Measurements from ENCODE around the gene POLN.
"Not testable (repeated sequence)": the region's sequence is repeated elsewhere in the genome, so short reads cannot be mapped to it uniquely, and the experiment has no call there.

Gene POLN

GRCh38 chr4:2212831-2213230 is 29.1 kb downstream of the POLN start:
- no peak for DNase-seq

DNA sequence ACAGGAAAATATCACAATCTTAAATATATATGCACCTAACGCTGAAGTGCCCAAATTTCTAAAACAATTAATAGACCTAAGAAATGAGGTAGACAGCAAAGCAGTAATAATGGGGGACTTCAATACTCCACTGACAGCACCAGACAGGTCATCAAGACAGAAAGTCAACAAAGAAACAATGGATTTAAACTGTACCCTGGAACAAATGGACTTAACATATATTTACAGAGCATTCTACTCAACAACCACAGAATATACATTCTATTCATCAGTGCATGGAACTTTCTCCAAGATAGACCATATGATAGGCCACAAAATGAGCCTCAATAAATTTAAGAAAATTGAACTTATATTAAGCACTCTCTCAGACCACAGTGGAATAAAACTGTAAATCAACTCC is 39.1 kb downstream of the POLN start:
- DNase-seq = not testable (repeated sequence)

GRCh38 chr4:2194496-2194895 is 47.4 kb downstream of the POLN start:
- no peak for DNase-seq

DNA sequence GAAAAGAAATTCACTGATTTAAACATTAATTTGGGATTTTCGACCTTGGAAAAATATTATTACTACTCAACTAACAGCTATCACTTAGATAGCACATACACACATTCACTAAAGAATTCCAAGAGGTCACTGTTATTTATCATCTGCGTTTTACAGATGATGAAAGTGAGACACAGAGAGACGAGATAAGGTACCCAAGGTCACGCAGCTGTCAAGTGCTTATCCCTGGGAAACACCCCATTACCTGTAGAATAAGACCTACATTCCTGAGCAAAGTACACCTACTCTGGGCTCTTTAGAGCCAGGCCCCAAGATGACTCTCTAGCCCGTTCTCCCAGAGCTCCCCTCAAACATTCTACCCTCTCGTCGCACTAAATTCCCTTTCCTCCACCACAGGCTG is 48.6 kb downstream of the POLN start:
- DNase-seq = no peak

- DNase-seq = no peak
Measured at GRCh38 chr4:2186865-2187172, 55.1 kb downstream of the POLN start.

GRCh38 chr4:2186133-2186864 is 55.6 kb downstream of the POLN start:
- no peak for DNase-seq

DNA sequence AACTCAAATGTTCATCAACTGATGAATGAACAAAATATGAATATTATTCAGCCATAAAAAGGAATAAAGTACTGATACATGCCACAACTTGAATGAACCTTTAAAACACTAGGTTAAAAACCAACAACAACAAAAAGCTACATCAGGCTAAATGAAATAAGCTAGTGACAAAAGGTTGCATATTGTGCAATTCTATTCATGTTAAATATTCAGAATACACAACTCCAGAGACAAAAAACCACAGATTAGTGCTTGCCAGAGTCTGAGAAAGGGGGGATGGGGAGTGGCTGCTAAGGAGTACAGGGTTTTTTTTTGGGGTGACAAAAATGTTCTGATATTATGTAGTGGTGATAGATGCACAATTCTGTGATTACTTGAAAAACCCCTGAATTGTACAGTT is 58.5 kb downstream of the POLN start:
- no peak for DNase-seq

DNA sequence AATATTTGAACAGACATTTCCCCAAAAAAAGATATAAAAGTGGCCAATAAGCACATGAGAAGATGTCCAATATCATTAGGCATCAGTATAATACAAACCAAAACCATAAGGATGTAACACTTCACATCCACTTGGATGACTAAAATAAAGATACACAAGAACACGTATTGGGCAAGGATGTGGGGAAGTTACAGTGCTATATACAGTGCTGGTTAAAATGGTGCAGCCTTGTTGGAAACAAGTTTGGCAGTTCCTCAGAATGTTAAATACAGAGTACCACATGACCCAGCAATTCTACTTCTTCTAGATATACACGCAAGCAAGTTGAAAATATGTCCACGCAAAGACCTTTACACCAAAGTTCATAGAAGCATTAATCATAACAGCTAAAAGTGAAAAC is 58.9 kb downstream of the POLN start:
- no peak for DNase-seq

- DNase-seq = no peak
Measured at GRCh38 chr4:2180410-2180809, 61.5 kb downstream of the POLN start.

GRCh38 chr4:2179717-2180116 is 62.2 kb downstream of the POLN start:
- DNase-seq = no peak

DNA sequence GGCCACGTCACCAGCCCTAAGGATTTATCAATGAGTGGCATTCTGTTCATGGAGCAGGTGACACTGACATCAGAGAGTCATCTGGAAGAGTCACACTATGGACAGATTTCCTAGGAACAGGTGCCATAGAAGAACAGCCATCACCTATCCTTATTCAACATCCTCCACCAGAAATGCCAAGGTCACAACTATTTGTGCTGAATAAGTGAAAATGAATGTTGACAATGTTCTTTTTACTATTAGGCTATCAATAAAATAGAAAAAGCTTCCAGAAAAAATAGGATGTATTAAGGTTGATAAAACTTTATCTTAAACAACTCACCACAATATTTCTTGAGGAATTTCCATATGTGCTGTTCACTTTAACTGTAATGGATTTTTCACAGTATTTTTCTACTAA is 62.9 kb downstream of the POLN start:
- no peak for DNase-seq

DNA sequence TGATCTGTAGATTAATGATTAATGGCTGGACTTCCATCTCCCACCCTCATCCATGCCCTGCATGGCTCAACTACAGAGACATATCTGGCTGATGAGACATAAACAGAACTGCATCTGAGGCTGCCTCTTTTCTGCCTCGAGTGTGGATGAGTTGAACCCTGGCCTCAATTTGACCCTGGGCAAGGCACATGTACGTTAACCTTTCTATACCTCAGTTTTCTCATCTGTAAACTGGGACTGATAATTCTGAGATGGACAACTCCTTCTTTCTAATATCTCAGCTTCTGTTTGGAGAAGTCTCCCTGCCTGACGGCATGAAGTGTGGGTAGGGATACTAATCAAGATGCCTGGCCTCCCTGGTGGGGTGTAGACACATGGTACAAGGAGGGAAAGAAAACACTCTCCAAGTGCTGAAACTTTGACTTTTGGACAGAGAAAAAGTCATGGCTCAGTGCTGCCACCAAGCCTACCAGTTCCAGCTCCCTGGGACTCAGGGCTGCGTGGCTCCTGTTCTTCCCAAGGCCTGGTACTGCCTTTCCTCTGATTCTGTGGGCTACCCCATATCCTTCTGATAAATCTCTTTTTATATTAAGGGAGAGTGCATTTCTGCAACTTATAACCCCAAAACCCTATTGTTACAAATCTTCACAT is 64.4 kb downstream of the POLN start:
- no peak for DNase-seq

- no peak for DNase-seq
Measured at GRCh38 chr4:2175990-2176698, 65.8 kb downstream of the POLN start.

DNA sequence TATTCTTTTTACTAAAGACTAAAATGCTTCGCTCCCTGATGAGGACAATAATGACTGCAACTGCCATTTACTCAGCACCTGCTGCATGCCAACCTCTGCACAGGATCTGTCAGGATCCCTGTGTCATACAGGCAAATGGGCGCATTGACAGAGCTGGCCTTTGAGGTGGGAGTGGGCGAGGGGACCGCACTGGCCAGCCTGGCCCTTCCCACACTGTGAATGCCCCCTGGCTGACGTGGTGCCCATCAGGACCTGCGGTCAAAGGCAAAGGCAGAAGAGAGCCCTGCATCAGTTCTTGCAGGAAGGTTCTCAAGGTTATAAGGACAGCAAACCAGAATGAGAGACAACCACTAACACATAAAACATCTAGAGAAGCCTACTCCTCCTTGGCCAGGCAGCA is 67.9 kb downstream of the POLN start:
- no peak for DNase-seq

- DNase-seq = no peak
Measured at GRCh38 chr4:2172627-2173231, 69.2 kb downstream of the POLN start.

GRCh38 chr4:2172161-2172560 is 69.8 kb downstream of the POLN start:
- DNase-seq = no peak

GRCh38 chr4:2168469-2169319 is 73.2 kb downstream of the POLN start:
- no peak for DNase-seq

- DNase-seq = no peak
Measured at GRCh38 chr4:2166253-2166652, 75.7 kb downstream of the POLN start.

DNA sequence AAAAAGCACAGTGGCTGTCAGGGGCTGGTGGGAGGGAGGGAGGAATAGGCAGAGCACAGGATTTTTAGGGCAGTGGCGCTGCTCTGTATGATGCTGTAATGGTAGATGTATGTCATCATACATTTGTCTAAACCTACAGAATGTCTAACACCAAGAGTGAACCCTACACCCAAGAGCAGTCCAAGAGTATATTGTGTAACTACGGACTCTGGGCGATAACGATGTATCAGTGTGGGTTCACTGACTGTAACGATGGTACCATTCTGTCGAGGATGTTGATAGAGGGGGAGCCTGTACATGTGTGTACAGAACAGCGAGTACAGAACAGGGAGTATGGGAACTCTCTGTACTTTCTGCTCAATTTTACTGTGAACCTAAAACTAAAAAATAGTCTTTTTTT is 76.5 kb downstream of the POLN start:
- no peak for DNase-seq

- no peak for DNase-seq
Measured at GRCh38 chr4:2163311-2163821, 78.6 kb downstream of the POLN start.

- DNase-seq = not testable (repeated sequence)
Measured at GRCh38 chr4:2161092-2161703, 80.7 kb downstream of the POLN start.

- DNase-seq = no peak
Measured at GRCh38 chr4:2159931-2160330, 82.0 kb downstream of the POLN start.
